Raji (cell line): ENCODE data around the gene SMIM23.

ENCODE experiments used
- POLR2A ChIP-seq: IDR thresholded peaks from 2 replicates; pipeline ENCODE4 v1.6.1; 2011; ENCODE audit warnings: low read depth, low read length, control low read depth; ENCODE audit not compliant: insufficient read depth

The SMIM23 gene

DNA sequence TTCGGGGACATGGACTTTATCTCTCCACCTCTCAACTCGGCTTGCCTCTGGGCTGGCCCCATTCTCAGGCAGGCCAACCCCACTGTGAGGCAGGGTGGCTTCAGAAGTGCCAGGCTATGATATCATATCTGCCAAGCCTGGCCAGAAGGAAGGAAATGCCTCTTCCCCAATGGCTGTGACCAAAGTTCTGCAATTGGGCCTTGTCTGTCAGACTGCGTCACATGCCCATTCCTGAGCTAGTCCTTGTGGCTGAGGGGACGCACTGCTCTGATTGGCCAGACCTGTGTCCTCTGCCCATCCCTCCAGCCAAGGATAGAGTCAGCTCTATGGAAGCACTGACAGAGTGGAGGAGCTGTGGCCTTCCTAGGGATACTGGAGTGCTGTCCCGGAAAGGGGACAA is 11.9 kb downstream of the SMIM23 start:
- no peak for TF ChIP-seq POLR2A

DNA sequence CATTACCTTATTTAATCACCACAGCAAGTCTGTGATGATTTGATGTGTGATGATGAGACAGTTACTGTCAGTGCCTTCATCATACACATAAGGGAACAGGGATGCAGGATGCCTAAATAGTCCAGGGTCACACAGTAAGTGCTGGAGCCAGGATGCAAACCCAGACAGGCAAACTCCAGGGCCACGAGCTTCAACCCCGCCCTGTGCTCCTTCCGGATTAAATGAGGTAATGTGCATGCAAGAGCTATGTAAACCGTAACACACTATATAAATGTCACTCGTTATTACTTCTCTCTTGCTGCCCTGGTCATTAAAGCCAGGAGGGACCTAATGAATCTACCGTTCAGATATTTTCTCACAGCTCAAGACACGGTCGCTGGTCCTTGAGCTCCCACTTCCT is 12.8 kb downstream of the SMIM23 start:
- TF ChIP-seq POLR2A = no peak

DNA sequence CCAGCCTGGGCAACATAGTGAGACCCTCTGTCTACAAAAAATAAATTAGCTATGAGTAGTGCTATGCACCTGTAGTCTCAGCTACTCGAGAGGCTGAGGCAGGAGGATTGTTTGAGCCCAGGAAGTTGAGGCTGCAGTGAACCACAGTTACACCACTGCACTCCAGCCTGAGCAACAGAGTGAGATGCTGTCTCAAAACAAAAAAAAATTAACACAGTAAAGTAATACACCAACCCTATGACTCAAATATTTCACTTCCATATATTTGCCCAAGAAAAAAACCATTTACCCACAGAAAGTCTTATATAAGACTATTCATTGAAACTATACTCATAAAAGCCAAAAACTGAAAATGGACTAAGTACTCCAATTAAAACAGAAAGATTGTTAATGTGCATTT is 16.2 kb downstream of the SMIM23 start:
- TF ChIP-seq POLR2A = no peak

DNA sequence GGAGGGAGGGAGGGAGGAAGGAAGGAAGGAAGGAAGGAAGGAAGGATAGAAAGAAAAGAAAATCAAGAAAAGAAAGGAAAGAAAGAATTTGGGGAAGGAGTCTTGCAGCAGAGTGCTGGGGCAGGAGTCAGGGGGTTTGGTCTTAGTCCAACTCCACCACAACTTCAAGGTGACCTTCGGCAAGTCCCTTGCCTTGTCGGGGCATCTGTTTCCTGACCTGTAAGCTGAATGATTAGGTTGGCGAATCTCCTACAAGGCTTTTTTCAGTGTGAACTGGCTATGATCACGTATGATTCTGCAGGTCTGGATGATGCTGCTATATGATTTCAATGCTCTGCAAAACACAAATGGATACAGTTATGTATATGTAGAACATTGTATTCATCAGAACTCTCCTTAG is 20.1 kb downstream of the SMIM23 start:
- TF ChIP-seq POLR2A = no peak

DNA sequence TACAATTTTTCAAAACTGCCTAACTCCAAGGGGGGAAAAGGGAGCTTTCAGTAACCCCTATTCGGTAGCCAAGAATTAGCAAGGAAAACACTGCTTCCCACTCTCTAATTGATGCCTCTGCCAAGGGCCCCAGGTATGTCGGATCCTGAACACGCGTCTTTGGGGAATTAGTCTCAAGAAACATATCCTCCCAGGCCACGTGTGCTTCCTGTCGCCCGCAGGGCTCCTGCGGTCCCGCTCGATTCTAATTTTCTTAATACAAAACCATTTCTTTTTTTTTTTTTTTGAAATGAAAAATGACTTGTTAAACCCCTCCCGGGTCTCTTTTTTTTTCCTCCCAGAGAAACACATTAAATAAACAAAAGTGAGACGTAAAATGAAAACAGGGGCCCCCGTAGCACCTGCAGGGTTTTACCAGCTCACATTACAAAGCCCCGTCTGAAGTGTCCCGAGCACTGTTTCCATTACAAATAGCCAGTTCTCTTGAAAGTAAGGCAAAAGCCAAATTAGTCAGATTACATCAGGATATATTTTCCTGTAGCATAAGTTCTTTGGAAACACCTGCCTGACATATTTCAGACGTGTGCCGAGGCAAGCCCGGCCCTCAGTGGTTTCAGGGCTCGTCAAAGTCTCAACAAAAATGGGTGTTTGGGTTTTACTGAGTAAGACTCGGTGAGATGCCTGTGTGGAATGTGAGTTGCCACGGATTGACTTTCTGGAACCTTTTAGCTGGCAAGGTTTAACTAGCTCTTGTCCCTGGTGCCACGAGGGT is 21.5 kb downstream of the SMIM23 start:
- TF ChIP-seq POLR2A = no peak

DNA sequence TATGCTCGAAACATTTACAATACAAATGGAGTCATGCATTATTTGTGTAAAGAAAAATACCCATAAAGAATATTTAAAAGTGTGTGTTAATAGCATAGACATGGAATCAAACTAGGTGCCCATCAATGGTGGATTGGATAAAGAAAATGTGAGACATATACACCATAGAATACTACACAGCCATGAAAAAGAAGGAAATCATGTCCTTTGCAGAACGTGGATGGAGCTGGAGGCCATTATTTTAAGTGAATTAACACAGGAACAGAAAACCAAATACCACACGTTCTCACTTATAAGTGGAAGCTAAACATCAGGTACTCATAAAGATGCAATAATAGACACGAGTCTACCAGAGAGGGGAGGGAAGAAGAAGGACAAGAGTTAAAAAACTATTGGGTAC is 22.8 kb downstream of the SMIM23 start:
- no peak for TF ChIP-seq POLR2A

DNA sequence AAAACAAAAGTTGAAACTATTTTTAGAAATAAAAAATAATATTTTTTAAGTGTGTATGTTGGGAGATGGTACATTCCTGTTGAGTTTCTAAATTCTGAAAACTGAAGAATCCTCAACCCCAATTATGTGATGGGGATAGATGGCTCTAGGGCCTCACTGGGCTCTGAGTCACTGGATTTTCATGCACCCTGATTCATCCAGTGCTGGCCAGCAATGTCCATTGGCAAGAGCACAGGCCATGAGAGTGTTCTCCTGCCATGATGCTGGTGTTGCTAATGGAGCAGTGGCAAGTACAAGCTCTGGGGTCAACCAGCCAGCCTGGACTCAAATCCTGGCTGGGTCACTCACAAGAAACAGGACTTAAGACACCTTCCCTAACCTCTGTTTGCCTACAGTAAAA is 23.3 kb downstream of the SMIM23 start:
- no peak for TF ChIP-seq POLR2A

DNA sequence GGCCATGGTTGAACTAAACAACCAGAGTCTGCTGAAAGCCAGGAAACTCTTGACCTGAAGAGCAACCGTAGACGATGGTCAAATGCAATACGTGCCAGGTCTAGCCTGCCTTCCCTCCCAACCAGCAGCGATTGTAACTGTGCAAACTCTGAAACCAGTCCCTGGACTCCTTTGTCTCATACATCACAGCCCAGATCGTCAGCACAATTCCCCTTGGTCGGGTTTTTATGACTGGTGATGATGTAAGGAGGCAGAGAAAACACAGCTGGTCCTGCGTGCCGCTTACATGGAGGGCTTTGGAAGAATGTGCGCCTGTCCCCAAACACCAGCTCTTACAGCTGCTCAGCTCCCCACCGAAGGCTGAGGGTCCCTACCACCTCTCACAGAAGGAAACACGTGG is 24.6 kb downstream of the SMIM23 start:
- TF ChIP-seq POLR2A = no peak

DNA sequence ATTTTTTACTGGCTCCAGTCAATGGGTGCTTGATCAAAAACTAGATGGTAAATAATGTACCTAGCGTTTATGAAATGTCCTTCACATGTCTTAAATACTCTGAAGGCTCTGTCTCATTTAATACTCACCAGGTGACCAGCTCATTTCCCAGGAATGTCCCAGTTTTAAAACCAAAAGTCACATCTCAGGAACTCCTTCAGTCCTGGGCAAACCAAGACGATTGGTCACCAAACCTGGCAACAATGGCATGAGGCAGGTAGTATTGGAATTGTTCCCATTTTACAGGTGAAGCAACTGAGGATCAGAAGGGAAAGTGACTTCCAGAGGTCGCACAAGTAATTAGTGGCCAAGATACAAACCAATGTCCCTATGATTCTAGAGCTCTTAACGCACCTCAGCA is 27.7 kb downstream of the SMIM23 start:
- no peak for TF ChIP-seq POLR2A

DNA sequence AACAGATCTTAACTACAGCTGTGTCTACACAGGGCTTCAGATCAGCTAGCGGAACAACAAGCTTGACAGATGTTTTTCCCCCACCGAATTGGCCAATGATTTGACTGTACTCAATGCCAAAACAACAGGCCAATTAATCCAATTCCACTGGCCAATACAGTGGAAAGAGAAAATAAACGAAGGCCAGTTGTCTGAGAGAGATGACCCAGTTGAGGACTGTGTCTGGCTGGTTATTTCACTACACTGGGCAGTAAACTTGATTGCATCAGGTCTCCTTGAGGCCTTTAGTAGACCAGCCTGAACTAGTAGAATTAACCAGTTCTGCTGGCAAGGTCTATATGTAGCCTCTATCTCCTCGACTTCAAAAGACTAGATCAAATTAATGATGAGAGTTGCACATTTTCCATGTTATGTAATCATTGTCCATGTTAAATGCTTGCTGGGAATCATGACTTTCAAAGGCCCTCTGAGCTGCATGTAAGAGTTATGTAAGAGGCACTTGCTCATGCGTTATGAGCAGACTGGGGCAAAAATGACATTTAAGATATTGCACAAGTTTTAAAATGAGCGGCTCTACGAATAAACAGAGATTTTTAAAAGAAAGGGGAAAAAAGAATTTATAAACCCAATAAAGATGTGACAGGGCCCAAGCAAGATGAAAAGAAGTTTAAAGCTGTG is 28.3 kb downstream of the SMIM23 start:
- TF ChIP-seq POLR2A = no peak

DNA sequence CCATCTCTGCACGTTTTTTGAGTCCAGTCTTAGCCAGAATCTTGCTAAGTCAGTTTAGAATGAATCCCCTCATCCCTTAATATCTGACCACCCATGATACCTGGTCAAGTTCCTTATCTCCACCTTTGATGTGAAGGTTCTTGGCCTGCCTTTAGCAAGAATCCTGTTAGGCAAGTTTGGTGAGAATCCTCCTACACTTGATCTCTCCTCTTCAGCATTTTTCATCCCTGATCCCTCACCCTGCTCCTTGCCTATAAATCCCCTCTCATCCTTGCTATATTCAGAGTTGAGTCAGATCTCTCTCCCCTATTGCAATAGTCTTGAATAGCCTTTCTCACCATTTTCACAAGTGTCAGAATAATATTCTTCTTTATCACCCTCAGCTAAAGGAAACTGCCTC is 31.0 kb downstream of the SMIM23 start:
- TF ChIP-seq POLR2A = no peak

DNA sequence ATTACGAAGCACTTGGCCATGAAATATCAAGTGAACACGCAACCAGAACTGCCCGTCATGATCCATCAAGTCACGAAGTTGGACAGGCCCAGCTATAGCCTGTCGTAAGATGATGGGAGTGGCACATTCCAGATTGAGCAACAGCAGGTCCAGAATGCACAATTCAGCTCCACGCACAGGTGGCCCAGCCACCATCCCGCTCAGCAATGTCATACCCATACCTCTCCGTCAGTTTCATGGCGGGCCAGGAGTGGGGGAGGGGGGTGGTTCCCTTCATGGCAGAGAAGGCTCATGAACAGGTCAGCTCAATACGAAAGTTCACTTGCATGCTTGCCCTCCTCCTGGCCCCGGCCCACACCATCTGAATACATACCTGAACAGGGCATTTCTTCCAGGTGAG is 34.9 kb downstream of the SMIM23 start:
- no peak for TF ChIP-seq POLR2A

DNA sequence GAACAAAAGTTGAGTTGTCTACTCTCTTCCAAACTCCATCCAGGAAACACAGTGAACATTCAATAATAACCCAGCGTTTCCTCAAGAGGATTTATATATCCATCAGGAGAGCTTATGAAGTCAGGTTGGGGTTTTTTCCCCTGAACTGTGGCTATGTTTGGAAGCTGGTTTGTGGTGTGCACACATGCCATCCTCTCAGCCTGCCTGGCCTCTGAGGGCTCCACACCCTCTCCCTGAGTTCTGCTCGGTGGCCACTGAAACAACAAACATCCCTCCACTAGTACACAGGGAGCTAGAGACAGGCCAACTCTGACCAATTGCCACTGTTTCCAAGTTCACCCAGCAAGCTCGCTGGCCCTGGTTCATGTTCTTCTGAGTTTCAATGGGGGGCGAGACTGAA is 35.7 kb downstream of the SMIM23 start:
- TF ChIP-seq POLR2A = no peak

DNA sequence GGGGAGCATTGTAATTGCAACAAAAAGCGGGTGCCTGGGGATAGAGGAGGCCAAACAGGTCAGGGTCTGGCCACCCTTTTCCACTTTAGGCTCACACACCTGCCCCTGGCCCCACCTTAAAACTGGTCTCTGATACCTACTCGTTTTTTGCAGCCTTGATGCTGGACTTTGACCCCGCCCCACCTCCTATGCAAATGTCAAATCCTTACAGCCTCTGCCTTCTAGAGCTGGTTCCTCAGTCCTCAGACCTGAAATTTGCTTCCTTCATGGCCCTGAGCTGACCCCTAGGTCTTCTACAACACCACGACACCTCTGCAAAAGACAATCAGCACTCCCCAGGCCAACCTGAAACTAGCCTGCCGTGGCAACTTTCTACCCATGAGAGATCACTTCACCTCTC is 37.7 kb downstream of the SMIM23 start:
- no peak for TF ChIP-seq POLR2A

DNA sequence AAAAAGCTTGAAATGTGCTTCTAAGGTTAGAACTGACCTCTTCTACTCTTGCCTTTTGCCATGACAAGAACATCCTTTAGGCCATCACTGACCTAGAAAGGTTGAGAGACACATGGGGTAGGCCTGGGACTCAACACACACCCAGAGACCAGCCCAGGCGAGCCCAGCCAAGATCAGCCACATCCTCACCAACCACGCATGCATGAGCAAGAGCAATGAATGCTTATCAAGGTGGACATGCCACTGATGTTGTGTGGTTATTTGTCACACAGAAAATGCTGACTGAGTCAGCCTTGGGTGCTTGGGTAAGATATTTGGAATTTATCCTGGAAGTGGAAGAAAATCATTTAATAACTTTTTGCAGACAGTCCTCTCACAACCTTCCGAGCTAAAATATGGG is 39.4 kb downstream of the SMIM23 start:
- TF ChIP-seq POLR2A = no peak

DNA sequence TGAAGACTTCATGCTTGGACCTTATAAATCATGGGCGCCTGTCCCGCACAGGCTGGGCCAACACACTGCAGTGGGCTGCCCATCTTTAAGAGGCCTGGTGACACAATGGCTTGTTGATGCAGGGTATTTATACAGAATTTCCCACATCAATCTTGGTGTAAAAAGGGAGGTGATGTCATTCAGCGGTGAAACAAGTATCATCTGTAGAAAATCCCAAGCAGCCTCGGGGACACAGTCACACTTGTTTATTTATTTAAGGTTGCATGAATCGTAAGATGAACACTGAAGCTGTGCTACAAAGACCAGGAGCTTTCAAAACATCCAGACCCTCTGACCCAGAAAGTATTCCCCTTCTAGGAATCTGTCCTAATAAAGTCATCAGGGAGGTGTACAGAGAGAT is 40.5 kb downstream of the SMIM23 start:
- TF ChIP-seq POLR2A = no peak

DNA sequence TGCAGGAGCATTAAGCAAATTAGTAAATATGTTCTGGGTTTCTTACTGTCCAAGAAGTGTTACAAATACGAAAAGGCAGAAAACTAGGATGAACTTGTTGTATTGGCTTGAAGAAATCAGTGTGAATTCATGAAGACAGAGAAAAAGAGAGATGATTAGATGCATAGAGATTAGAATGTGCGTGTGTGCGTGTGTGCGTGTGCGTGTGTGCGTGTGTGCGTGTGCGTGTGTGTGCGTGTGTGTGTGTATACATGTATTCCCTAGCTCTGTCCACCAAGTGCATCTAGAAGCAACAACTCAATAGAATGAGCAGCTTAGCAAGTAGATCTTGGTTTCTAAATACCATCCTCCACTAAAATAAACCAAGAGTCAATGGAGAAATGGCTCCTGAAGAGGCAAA is 41.5 kb downstream of the SMIM23 start:
- no peak for TF ChIP-seq POLR2A
